GM18502 (cell line): Measurements from ENCODE around the gene SRSF8.
A peak's percentile ranks its signal among the peaks of the same experiment; 100 is the strongest.

ENCODE experiments used
- ATAC-seq: cut with Tn5 transposase; IDR thresholded peaks from one replicate; pipeline ENCODE4 v1.9.1; 2021; ENCODE audit warnings: mild to moderate bottlenecking; ENCODE audit not compliant: unreplicated experiment, poor library complexity

The SRSF8 gene

DNA sequence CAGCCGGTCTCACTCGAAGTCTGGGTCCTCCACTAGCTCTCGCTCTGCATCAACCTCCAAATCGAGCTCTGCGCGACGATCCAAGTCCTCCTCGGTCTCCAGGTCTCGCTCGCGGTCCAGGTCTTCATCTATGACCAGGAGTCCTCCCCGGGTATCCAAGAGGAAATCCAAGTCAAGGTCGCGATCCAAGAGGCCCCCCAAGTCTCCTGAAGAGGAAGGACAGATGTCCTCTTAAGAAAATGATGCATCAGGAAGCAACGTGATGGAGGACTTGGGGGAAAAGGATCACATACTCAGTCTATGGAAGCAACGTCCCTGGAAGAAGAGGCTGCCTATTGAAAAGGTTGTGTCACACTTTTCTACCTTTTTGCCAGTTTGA lies 1.1 kb downstream of the SRSF8 start:
- ATAC-seq, result no peak

DNA sequence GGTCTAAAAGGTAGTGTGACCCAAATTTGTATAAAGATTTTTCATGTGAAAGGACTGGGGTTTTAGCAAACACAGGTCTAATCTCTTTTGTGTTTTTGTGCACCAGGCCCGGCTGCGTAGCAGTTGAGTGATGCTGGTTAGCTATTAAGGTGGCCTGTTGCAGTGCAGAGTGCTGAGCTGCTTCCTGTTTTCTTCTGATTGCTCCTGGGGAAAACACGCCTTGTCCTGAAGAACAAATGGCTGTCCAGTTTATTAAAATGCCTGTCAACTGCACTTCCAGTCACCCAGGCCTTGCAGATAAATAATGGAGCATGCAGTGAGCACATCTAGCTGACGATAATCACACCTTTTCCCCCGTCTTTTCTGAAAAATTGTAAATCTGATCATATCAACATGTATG lies 1.8 kb downstream of the SRSF8 start:
- peak; percentile 72 for ATAC-seq

DNA sequence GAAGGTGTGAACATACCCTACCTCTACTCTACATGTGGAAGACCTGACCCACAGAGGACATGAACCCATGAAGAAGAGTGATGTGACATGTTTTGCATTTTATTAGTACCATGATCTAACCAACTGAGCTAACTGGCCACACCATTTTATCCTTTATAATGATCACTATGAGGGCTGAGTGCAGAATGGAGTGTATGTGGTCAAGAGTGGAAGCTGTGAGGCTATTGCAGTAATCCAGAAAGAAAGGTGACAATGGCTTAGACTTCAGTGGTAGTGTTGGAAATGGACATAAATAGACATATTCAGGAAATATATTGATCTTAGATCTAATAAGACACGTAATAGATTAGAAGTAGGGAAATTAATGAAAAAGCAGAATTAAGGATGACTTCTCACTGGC lies 3.8 kb downstream of the SRSF8 start:
- ATAC-seq, result no peak

DNA sequence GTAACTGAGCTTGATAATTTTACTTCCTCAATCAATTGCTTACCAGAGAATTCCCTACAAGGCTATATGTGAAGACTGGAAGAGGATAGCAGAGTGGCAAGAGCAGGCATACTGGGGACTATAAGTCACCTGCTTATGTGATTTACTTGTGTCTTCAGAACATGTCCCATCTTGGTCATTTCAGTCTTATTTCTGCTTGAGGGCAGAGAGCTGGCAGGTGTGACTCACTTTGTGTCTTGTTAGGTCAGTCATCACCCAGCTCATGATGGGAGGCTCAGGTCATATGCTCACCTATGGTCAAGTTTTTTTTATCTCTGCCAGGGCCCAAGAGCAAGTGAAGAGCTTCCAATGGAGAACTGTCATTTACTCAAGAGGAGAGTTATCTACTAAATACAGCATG lies 6.2 kb downstream of the SRSF8 start:
- no peak for ATAC-seq

DNA sequence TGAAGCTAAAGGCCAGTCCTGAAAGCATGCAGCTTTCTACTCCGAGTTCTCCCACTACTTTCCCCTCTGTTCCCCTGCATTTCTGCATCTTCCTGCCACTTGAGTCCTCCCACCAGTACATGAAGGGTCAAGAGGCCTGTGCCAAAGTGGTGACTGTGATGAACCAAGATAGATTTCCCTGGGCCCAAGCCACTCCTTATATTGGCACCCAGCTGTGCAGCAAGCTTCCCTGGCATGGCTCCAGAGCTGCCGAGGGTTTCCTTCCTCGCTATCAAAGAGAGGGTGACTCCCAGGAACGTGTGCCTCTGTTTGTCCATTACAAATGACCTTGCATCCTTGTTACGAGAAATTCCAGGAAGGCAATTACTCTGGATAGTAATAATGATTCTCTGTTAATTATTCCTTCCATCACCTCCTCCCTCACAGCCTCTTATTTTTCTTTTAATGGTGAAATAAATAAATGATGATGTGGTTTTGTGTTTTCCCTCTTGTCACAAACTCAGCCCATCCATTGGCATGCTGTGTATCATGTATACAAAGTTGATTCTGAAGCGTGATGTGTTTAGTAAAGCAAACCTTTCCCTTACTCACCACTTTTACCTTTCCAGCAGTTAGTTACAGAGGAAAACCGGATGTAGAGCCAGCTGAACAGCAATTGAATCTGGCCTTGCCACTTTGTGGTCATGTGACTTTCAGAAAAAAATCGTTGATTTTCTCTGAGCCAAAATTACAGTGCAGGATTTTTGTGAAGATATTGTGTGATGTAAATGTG lies 8.3 kb downstream of the SRSF8 start:
- ATAC-seq, result no peak

DNA sequence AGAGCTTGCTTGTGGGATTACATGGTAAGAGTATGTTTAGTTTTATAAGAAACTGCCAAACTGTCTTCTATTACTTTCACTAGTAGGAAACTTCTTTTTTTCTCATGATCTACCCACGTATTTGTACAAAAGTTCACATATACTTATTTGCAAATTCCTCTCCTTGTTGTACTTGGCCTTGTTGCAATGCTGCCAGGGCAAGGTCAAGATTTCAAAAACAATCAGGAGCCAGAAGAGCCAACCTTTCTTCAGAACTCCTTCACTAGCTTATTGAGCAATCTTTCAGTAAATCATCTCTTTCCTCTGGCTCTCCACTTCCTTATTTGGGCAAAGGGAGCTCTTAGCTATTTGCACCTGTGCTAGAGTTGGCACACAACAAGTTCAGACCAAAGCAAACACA lies 9.7 kb downstream of the SRSF8 start:
- no peak for ATAC-seq

DNA sequence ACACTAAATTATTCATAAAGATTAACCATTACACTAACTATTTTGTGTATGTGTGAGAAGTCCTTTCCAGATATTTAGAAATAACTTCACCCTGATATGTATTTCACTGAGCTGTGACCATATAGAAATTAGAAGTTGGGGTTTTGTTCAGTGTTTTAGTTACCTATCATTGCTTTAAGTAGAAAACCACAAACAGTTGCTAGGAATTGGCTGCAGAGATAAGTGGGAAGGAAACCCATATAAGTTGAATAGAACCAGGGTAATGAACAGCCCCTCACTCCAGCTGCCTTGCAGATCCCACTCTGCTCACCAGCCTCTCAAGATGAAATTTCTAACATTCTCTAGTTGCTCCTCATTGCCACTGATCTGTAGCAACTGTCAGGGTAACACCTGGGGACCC lies 10.3 kb downstream of the SRSF8 start:
- no peak for ATAC-seq

DNA sequence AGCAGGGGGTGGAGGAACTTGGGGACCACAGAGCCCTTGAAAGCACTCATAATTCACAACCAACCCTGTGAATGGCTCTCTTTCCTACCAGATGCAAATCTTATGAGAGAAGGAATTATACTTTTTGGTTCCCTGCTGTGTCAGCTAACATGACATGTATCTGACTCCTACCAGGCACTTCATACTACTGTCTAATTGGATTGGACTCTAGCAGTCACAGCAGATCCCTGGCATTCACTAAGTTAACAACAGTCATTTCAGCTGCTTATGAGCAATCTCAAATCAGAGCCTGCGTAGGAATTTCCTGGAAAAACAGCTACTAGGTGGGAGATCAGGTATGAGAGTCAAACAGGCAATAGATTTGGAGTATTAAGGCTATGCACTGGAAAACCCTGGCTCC lies 11.8 kb downstream of the SRSF8 start:
- ATAC-seq, result no peak

DNA sequence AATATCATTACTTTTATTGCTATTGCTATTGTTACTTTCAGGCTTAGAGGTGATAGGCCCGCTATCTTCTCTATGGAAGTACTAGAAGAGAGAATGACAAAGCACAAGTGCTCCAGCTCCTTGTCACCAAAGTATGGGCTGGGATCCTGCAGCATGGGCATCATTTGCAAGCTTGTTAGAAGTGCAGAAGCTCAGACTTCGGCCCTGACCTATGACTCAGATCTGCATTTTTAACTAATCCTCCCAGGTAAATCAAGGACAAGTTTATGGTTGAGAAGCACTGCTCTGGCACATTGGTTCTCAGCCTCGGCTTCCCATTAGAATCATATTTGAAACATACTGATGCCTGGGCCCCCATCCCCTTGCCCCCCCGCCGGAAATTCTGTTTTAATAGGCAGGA lies 14.3 kb downstream of the SRSF8 start:
- ATAC-seq, result no peak

DNA sequence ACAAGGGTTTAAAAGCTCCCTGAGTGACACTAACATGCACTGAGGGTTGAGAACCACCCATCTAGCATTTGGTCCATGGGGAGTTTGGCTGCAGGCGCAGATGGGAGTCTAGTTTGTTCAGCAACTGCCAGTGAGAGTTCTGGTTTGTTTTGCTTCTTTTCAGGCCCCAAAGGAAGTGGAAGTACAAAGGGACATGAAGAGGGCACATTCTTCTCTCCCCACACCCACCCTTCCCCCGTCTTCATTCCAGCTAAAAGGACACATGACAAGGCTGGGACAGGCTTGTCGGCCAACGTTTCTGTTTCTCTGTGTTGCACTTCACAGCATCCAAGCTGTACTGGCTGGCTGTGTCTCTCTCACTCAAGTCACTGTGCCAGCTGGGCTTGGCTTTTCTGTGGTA lies 14.7 kb downstream of the SRSF8 start:
- no peak for ATAC-seq

DNA sequence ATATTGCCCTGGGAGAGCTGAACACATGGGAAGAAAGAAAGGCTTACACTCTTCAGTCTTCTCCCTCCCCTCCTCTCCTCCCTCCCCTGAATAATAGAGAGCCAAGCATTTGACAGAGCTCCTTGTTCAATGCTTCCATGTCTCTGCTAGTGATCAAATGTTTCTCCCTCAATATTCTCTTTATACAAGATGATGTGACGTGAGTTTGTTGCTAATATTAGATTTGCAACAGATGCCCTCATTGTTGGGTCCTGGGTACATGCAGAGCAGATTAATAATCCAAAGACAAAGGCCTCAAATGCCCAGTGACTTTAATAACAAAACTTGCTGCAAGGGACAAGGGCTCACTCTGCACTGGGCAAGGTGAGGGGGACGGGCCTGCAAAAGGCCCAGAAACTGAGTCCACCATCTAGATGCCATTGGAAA lies 15.9 kb downstream of the SRSF8 start:
- ATAC-seq, result no peak

DNA sequence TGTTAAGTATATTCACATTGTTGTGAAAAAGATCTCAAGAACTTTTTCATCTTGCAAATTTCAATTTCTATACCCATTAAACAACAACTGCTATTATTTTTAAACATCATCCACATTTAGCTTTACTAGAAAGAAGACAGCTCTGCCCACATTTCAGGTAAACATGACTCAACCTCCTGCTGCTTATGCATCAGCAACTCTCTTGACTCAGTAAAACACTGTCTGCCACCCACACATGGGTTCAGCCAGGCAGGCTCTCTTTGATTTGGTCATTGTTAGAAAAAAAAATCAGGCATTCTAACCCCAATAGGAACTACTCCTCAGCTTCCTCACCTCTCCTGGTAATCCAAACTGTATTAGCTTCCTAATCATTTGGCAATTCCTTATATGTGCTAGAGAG lies 17.8 kb downstream of the SRSF8 start:
- ATAC-seq, result peak; percentile 34

DNA sequence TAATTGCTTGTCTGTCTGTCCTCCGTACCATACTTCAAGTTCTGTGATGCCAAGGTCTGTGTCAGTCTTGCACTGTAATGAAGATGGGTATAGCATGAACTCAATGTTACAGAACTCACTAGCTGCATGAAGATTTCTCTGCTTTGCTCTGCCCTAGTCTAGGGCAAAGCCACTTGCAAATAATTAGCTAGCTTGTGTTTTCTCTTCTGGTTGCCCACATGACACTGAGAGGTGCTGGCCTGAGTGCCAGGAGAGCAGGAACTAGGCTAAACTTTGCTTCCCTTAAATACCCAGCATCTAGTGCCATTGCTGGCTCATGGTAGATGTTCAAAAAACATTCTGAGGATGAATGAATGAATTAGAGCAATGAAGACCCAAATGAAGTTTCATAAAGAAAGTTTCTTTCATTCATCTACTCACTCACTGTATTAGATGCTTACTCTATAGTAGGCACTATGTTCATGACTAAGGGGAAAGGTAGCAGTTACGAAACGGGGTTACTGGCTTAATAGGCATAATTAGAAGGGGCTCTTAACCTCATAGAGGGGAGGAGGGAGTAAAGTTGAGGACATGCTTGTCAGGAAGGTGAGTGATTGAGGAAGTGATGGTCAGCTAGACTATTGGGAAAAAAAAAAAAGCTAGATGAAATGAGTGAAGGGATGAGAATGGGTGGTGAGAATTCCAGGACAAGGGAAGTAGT lies 18.5 kb downstream of the SRSF8 start:
- ATAC-seq, result no peak

DNA sequence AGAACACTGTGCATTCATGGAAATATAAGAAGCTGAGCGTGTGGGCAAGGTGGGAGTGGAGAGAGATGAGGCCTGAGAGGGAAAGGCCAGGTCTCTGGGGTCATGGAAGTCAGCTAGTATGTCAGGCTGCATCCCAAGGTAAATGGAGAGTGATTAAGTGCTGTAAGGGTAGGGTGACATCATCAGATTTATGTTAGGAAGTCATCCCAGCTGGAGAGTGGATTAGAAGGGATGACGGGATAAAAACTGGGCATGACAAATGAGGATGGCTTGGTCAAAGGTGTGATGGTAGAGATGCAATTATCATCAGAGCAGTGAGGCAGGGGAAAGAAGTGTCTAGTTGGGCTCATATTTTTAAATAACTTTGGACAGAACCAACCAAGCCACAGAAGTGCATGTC lies 19.4 kb downstream of the SRSF8 start:
- no peak for ATAC-seq

DNA sequence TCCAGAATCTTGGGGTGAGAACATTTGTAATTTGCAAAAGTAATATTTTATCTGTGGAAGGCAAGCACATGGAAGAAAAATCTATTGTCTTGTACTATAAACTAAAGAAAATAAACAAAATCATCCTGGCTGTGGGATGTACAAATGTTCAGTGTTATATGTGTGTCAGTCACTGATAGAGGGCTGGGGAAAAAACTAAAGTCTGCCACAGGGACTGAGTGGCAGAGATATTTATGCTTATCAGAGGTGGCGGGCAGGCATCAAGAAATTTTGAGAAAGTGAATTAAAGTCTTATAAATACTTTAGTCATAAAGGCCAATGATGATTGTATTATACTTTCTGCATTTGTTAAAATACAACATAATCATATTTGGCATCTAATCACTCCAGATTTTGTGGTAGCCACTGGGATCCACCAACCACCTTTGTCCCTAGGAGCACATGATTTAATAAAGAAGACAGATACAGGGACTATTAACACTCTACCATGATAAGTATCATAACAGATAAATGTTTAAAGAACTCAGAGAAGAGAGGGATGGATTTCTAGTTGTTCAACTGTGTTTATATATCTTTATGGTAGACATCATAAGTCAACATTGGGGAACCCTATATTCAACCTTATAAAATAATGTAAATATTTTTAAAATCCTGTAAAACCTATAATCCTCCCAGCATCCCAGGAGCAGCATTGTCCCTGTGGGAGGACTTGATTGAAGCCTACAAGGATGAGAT lies 20.3 kb downstream of the SRSF8 start:
- ATAC-seq, result no peak

DNA sequence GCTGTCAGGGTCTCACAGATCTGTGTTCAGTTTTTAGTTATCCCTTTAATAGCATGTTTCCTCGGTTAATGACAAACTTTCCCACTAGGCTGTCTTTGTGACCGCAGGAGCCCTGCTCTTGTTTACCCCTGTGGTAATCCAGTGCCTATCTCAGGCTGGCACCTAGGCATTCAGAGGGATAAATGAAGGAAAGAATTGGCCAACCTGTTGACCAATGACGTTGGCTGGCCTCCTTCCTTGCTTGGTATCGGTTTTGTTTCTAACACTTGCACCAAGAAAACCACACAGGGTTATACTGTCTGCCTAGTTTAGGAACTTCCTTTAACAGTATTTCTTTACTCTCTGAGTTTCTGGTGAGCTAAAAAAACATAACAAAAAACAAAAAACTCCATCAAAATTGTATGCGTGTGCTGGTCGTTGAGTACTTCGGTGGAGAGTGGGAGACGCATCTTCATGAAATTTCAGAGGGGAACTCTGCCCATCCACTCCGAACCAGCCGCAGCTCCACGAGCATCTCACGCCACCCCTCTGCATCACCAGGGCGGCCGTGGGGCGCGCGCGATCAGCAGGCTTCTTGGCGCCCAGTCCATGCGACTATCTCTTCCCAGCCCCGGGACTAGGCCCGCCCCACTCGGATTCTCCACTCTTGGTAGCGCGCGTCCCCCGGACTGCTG lies 22.4 kb downstream of the SRSF8 start:
- peak; percentile 52 for ATAC-seq

DNA sequence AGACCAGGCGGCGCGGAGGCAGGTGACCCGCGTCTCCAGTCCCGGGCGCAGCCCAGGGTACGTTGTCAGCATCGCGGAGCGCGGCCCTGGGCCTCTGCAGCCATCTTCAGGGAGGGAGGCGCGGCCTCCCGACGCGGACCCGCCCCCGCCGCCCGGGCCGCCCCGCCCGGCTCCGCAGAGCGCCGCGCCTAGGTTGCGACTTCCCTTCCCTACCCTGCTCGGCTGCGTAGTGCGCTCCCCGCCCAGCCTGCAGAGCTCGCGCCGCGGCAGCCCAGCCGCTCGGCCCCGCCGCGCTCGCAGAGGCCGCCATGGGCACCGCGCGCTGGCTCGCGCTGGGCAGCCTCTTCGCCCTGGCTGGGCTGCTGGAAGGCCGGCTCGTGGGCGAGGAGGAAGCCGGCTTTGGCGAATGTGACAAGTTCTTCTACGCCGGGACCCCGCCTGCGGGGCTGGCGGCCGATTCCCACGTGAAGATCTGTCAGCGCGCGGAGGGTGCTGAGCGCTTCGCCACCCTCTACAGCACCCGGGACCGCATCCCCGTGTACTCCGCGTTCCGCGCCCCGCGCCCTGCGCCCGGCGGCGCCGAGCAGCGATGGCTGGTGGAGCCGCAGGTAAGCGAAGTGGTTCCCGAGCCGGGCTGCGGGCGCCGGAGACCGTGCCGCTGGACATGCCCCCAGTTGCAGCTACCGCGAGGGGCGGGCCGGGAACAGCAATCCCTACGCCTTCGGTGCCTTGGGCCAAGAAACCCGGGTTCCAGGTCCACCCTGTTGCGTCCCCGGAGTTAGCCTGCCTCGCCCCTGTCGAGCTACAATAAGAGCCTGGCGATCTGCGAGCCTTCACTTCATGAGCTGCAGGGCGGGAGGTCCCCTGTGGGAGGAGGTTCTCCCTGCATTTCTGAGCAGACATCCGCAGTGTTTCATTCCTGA lies 23.2 kb downstream of the SRSF8 start, which contains the start of gene ENDOD1:
ENDOD1 (plus strand) TSS at position 227 of the 923 bp plus-strand sequence; CDS start at position 309, 82 bp downstream.
- peak; percentile 94 for ATAC-seq

DNA sequence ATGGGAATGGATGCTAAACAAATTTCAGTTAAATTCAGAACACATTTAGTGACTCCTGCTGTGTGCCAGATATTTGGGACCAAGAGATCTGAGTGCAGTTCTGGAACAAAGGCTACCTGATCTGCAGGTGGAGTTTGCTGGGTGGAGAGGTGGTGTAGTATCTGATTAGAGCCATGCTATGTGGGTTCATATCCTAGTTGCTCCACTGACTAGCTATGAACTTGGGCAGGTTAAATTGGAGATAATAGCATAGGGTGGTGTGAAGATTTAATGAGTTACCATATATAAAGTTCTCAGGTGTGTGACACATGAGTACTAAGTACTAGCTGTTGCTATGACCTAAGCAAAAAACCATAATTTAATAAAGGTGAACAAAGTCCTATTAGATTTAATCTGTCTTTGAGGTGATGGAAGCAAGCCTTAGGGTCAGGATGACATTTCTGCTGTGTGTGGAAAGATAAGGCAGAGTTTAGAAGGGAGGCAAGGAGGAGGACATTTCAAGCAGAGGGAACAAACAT lies 25.0 kb downstream of the SRSF8 start:
- ATAC-seq, result no peak

DNA sequence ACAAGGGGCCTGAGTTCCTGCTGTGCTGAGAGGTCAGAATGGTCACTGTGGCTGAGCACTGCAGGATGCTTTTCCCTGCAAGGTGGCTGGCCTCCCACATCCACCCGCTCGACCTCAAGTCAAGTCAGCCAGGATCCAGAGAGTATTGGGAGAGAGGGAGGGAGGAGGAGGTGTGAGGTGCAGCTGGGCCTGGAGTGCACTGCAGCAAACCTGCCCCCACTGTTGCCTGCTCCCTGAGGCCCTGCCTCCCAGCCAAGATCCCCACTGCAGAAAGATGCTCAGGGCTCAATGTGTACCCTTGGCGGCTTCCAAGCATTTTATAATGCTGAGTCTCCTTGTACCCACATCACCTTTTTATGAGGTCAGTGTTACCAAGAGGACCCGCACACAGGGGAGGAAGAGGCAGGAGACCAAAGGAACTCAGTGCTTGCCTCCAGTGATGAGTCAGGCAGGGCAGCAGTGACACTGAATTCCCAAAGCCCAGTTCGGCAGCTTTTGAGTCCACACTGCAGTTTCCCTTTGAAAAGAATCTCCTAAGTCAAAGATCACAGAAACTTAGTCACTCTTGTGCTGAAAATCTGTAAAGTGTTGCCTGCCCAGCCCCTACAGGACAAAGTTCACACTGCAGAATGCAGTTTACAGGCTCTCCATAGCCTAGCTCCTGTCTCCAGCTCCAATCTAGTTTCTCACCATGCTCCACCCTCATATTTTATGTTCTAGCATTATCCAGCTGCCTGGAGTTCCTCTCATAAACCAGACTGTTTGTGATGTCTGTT lies 26.0 kb downstream of the SRSF8 start:
- no peak for ATAC-seq
